Measurements from ENCODE around the gene ASF1A.
A peak's percentile ranks its signal among the peaks of the same experiment; 100 is the strongest.

The ASF1A gene

DNA sequence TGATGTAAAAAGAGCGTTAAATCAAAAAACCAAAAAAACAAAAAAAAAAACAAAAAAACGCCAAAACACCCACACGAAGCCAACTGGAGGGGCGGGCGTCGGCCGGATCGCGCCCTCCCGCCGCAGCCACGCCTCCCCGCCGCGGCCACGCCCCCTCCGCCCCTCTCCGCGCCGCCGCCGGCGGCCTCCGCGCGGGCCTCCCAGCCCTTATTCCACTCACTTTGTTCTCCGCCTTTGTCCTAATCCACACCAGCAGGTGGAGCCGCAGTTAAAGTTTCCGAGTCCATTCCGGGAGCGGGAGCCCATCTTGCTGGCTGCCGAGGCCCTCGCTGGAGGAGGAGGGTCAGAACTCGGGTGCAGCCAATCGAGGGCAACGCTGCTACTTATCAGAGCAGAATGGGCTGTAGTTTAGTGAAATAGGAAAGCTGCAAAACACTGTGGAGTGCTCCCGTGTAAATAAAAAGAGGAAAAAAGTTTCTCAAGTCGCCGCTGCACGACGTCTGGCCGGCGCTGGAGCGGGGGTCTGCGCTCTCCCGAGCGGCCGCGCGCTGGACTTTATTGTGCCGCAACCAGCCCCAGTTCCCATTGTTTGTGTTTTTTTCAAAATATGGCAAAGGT, at the start of gene ASF1A:
Gene ASF1A (plus strand): TSS at position 346 of the 618 bp plus-strand sequence. CDS start 262 bp downstream, at position 608.
- Histone ChIP-seq H3K4me2 (ENCODE audit: low read length) (peak within 1 kb of the TSS; percentile 87), H3K36me3 (ENCODE audit: control insufficient read depth, insufficient read depth, low read length) (no peaks in the 10 kb centered on the region), H3K9me3 (ENCODE audit: control insufficient read depth, low read length) (no peaks in the 10 kb centered on the region), H2AFZ (peak within 1 kb of the TSS; percentile 87), H3K27ac (peak within 1 kb of the TSS; percentile 98), H3K27me3 (ENCODE audit: control insufficient read depth, insufficient read depth, low read length) (no peaks in the 10 kb centered on the region), H3K4me3 (ENCODE audit: low read depth, low read length) (peak within 1 kb of the TSS; percentile 80), H3K9ac (peak within 1 kb of the TSS; percentile 33), H3K4me1 (peaks cover 12% of the 10 kb centered on the region), H3K79me2 (peaks cover 23% of the 10 kb centered on the region)
- TF ChIP-seq, protein P1, sequence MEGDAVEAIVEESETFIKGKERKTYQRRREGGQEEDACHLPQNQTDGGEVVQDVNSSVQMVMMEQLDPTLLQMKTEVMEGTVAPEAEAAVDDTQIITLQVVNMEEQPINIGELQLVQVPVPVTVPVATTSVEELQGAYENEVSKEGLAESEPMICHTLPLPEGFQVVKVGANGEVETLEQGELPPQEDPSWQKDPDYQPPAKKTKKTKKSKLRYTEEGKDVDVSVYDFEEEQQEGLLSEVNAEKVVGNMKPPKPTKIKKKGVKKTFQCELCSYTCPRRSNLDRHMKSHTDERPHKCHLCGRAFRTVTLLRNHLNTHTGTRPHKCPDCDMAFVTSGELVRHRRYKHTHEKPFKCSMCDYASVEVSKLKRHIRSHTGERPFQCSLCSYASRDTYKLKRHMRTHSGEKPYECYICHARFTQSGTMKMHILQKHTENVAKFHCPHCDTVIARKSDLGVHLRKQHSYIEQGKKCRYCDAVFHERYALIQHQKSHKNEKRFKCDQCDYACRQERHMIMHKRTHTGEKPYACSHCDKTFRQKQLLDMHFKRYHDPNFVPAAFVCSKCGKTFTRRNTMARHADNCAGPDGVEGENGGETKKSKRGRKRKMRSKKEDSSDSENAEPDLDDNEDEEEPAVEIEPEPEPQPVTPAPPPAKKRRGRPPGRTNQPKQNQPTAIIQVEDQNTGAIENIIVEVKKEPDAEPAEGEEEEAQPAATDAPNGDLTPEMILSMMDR (IDR thresholded peaks at IDR 0.05), result peak; percentile 62

GRCh38 chr6:118844915-118845314, 49.0 kb upstream of the ASF1A start:
- no peak overlapping the region for H3K4me3 ChIP-seq (ENCODE audit: low read depth, low read length)
- H3K79me2 ChIP-seq, result no peaks in the 10 kb centered on the region

DNA sequence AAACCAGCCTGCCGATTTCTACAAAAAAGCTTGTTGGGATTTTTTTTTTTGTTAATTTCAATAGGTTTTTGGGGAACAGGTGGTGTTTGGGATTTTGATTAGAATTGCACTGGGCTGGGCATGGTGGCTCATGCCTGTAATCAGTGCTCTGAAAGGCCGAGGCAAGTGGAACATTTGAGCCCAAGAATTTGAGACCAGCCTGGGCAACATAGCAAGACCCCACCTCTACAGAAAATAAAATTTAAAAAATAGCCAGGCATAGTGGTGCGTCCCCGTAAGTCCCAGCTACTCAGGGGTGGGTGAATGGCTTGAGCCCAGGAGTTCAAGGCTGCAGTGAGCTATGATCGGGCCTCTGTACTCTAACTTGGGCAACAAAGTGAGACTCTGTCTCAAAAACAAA, 40.5 kb upstream of the ASF1A start:
- Histone ChIP-seq H2AFZ (no peak overlapping the region), H3K9ac (no peak overlapping the region), H3K36me3 (ENCODE audit: control insufficient read depth, insufficient read depth, low read length) (no peaks in the 10 kb centered on the region), H3K9me3 (ENCODE audit: control insufficient read depth, low read length) (no peaks in the 10 kb centered on the region), H3K4me1 (no peaks in the 10 kb centered on the region), H3K79me2 (peaks cover 3% of the 10 kb centered on the region), H3K27me3 (ENCODE audit: control insufficient read depth, insufficient read depth, low read length) (no peaks in the 10 kb centered on the region), H3K4me3 (ENCODE audit: low read depth, low read length) (no peak overlapping the region), H3K4me2 (ENCODE audit: low read length) (no peak overlapping the region), H3K27ac (no peak overlapping the region)
- TF ChIP-seq, protein P1 (IDR thresholded peaks at IDR 0.05), result no peak

More at GRCh38 chr6:118844915-118845314, 49.0 kb upstream of the ASF1A start:
- H3K36me3 ChIP-seq (ENCODE audit: control insufficient read depth, insufficient read depth, low read length), result no peaks in the 10 kb centered on the region
- no peaks in the 10 kb centered on the region for H3K27me3 ChIP-seq (ENCODE audit: control insufficient read depth, insufficient read depth, low read length)
- H3K4me1 ChIP-seq, result peaks cover 7% of the 10 kb centered on the region
- no peak overlapping the region for H3K27ac ChIP-seq
- no peak overlapping the region for H3K4me2 ChIP-seq (ENCODE audit: low read length)
- H3K9me3 ChIP-seq (ENCODE audit: control insufficient read depth, low read length), result no peaks in the 10 kb centered on the region
- H2AFZ ChIP-seq, result no peak overlapping the region
- no peak overlapping the region for H3K9ac ChIP-seq
- TF ChIP-seq, protein P1 (IDR thresholded peaks at IDR 0.05), result no peak

GRCh38 chr6:118856301-118856700, 37.7 kb upstream of the ASF1A start:
- no peak overlapping the region for H3K4me3 ChIP-seq (ENCODE audit: low read depth, low read length)
- no peak overlapping the region for H3K9ac ChIP-seq
- H3K9me3 ChIP-seq (ENCODE audit: control insufficient read depth, low read length), result no peaks in the 10 kb centered on the region
- H3K4me1 ChIP-seq, result no peaks in the 10 kb centered on the region
- H3K36me3 ChIP-seq (ENCODE audit: control insufficient read depth, insufficient read depth, low read length), result no peaks in the 10 kb centered on the region
- H3K27ac ChIP-seq, result no peak overlapping the region
- H3K4me2 ChIP-seq (ENCODE audit: low read length), result no peak overlapping the region
- no peaks in the 10 kb centered on the region for H3K27me3 ChIP-seq (ENCODE audit: control insufficient read depth, insufficient read depth, low read length)
- H2AFZ ChIP-seq, result no peak overlapping the region
- H3K79me2 ChIP-seq, result peaks cover 10% of the 10 kb centered on the region
- TF ChIP-seq, protein P1 (IDR thresholded peaks at IDR 0.05), result no peak

DNA sequence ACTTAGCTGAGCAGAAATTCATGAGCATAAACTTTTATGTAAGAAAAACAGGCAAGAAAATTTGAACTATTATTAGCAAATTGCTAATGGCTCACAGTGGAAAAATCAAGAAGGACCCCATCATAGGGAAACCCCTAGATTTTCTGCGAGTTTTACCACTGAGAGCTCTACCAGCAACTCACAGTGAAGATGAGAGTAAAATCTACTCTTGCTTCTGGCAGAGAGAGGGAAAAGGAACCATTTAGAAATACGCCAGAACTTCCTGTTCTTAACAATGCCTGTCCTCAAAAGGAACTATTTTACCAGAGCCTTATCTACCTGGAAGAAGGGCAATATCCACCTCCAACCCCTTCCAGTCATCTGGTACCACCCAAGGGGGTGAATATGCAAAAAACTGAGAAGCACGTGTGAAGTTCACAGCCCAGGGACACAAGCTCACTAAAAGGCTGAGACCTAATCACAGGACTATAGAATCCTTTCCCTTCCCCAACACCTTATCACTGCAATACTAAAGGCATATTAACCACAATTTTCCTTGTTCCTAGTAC, 34.4 kb upstream of the ASF1A start:
- H2AFZ ChIP-seq, result no peak overlapping the region
- H3K9ac ChIP-seq, result no peak overlapping the region
- TF ChIP-seq, protein P1 (IDR thresholded peaks at IDR 0.05), result no peak
- H3K27ac ChIP-seq, result no peak overlapping the region
- H3K79me2 ChIP-seq, result peaks cover 20% of the 10 kb centered on the region
- no peaks in the 10 kb centered on the region for H3K36me3 ChIP-seq (ENCODE audit: control insufficient read depth, insufficient read depth, low read length)
- no peaks in the 10 kb centered on the region for H3K9me3 ChIP-seq (ENCODE audit: control insufficient read depth, low read length)
- peaks cover 4% of the 10 kb centered on the region for H3K4me1 ChIP-seq
- no peak overlapping the region for H3K4me2 ChIP-seq (ENCODE audit: low read length)
- no peak overlapping the region for H3K4me3 ChIP-seq (ENCODE audit: low read depth, low read length)
- H3K27me3 ChIP-seq (ENCODE audit: control insufficient read depth, insufficient read depth, low read length), result no peaks in the 10 kb centered on the region

All from parathyroid adenoma (tissue), 2 donors.